Activated naive CD4-positive, alpha-beta T cell treated with anti-CD3 and anti-CD28 coated beads, Interleukin-2, amount 50 U/mL, for 24 hours (primary cell): ENCODE measurements around the gene C12orf75.
"Not testable (repeated sequence)": the region's sequence is repeated elsewhere in the genome, so short reads cannot be mapped to it uniquely, and the experiment has no call there.

ENCODE experiments used
- H3K27ac Mint-ChIP-seq: one replicate; pipeline ENCODE4 v1.8.0; 2021; ENCODE audit warnings: mild to moderate bottlenecking, mixed read lengths
- H3K27me3 Mint-ChIP-seq: one replicate; pipeline ENCODE4 v1.8.0; 2021; ENCODE audit warnings: mixed read lengths
- H3K36me3 Mint-ChIP-seq: one replicate; pipeline ENCODE4 v1.8.0; 2021; ENCODE audit warnings: mixed read lengths
- H3K4me1 Mint-ChIP-seq: one replicate; pipeline ENCODE4 v1.8.0; 2021; ENCODE audit warnings: mixed read lengths
- H3K4me3 Mint-ChIP-seq: one replicate; pipeline ENCODE4 v1.8.0; 2021; ENCODE audit warnings: mild to moderate bottlenecking, mixed read lengths
- H3K9me3 Mint-ChIP-seq: one replicate; pipeline ENCODE4 v1.8.0; 2021; ENCODE audit warnings: mixed read lengths

The C12orf75 gene

GRCh38 chr12:105301696-105302095, 28.8 kb upstream of the C12orf75 start:
- Mint-ChIP-seq H3K27ac (no peak overlapping the region), H3K9me3 (peaks cover 12% of the 10 kb centered on the region), H3K4me1 (no peaks in the 10 kb centered on the region), H3K27me3 (no peaks in the 10 kb centered on the region), H3K36me3 (peaks cover 6% of the 10 kb centered on the region), H3K4me3 (no peak overlapping the region)

- H3K4me1 Mint-ChIP-seq, H3K9me3 Mint-ChIP-seq, H3K36me3 Mint-ChIP-seq, H3K27ac Mint-ChIP-seq, H3K27me3 Mint-ChIP-seq, H3K4me3 Mint-ChIP-seq: not testable (repeated sequence)
These were observed 27.5 kb upstream of the C12orf75 start for GRCh38 chr12:105302986-105303385.

- H3K4me1 Mint-ChIP-seq, H3K27ac Mint-ChIP-seq, H3K4me3 Mint-ChIP-seq, H3K36me3 Mint-ChIP-seq, H3K27me3 Mint-ChIP-seq: not testable (repeated sequence)
- peaks cover 15% of the 10 kb centered on the region for H3K9me3 Mint-ChIP-seq
These were observed 25.9 kb upstream of the C12orf75 start for GRCh38 chr12:105304626-105305025.

- not testable (repeated sequence) for H3K27ac Mint-ChIP-seq, H3K4me1 Mint-ChIP-seq, H3K36me3 Mint-ChIP-seq, H3K27me3 Mint-ChIP-seq, H3K4me3 Mint-ChIP-seq
- peaks cover 17% of the 10 kb centered on the region for H3K9me3 Mint-ChIP-seq
These were observed 22.7 kb upstream of the C12orf75 start for GRCh38 chr12:105307601-105308314.

- H3K4me3 Mint-ChIP-seq, H3K36me3 Mint-ChIP-seq, H3K4me1 Mint-ChIP-seq, H3K27ac Mint-ChIP-seq, H3K27me3 Mint-ChIP-seq: not testable (repeated sequence)
- H3K9me3 Mint-ChIP-seq, result peaks cover 20% of the 10 kb centered on the region
These were observed 21.7 kb upstream of the C12orf75 start for GRCh38 chr12:105308839-105309238.

- H3K27me3 Mint-ChIP-seq, H3K4me1 Mint-ChIP-seq, H3K27ac Mint-ChIP-seq, H3K4me3 Mint-ChIP-seq, H3K36me3 Mint-ChIP-seq: not testable (repeated sequence)
- H3K9me3 Mint-ChIP-seq, result peaks cover 20% of the 10 kb centered on the region
These were observed 21.1 kb upstream of the C12orf75 start for GRCh38 chr12:105309384-105309783.

- H3K4me3 Mint-ChIP-seq, H3K27me3 Mint-ChIP-seq, H3K36me3 Mint-ChIP-seq, H3K27ac Mint-ChIP-seq: not testable (repeated sequence)
- H3K4me1 Mint-ChIP-seq, result peaks cover 11% of the 10 kb centered on the region
- H3K9me3 Mint-ChIP-seq, result peaks cover 20% of the 10 kb centered on the region
These were observed 19.9 kb upstream of the C12orf75 start for GRCh38 chr12:105310476-105311085.

GRCh38 chr12:105311936-105312335, 18.6 kb upstream of the C12orf75 start:
- peaks cover 19% of the 10 kb centered on the region for H3K4me1 Mint-ChIP-seq
- not testable (repeated sequence) for H3K27ac Mint-ChIP-seq, H3K27me3 Mint-ChIP-seq

GRCh38 chr12:105313755-105314154, 16.7 kb upstream of the C12orf75 start:
- H3K9me3 Mint-ChIP-seq, result peaks cover 16% of the 10 kb centered on the region
- H3K4me1 Mint-ChIP-seq, result peaks cover 19% of the 10 kb centered on the region
- not testable (repeated sequence) for H3K27ac Mint-ChIP-seq, H3K4me3 Mint-ChIP-seq, H3K27me3 Mint-ChIP-seq, H3K36me3 Mint-ChIP-seq

More at GRCh38 chr12:105311936-105312335, 18.6 kb upstream of the C12orf75 start:
- H3K4me3 Mint-ChIP-seq, H3K36me3 Mint-ChIP-seq: not testable (repeated sequence)
- H3K9me3 Mint-ChIP-seq, result peaks cover 20% of the 10 kb centered on the region

- Mint-ChIP-seq H3K4me3 (peak overlapping the region; percentile 23), H3K27ac (no peak overlapping the region), H3K36me3 (peaks cover 1% of the 10 kb centered on the region), H3K9me3 (peaks cover 9% of the 10 kb centered on the region), H3K4me1 (peaks cover 19% of the 10 kb centered on the region), H3K27me3 (peaks cover 3% of the 10 kb centered on the region)
These were observed 15.4 kb upstream of the C12orf75 start for GRCh38 chr12:105315130-105315529.

GRCh38 chr12:105315726-105316125, 14.8 kb upstream of the C12orf75 start:
- Mint-ChIP-seq H3K36me3 (peaks cover 1% of the 10 kb centered on the region), H3K9me3 (peaks cover 9% of the 10 kb centered on the region), H3K27me3 (peaks cover 3% of the 10 kb centered on the region), H3K27ac (no peak overlapping the region), H3K4me3 (no peak overlapping the region), H3K4me1 (peaks cover 19% of the 10 kb centered on the region)

- peaks cover 19% of the 10 kb centered on the region for H3K4me1 Mint-ChIP-seq
- H3K4me3 Mint-ChIP-seq, result no peak overlapping the region
- no peaks in the 10 kb centered on the region for H3K27me3 Mint-ChIP-seq
- H3K27ac Mint-ChIP-seq, result no peak overlapping the region
- H3K9me3 Mint-ChIP-seq, result peaks cover 9% of the 10 kb centered on the region
- H3K36me3 Mint-ChIP-seq, result no peaks in the 10 kb centered on the region
These were observed 13.3 kb upstream of the C12orf75 start for GRCh38 chr12:105316931-105317852.

GRCh38 chr12:105317942-105318621, 12.4 kb upstream of the C12orf75 start:
- Mint-ChIP-seq H3K27ac (no peak overlapping the region), H3K36me3 (no peaks in the 10 kb centered on the region), H3K9me3 (peaks cover under 1% of the 10 kb centered on the region), H3K27me3 (no peaks in the 10 kb centered on the region), H3K4me3 (no peak overlapping the region), H3K4me1 (peaks cover 19% of the 10 kb centered on the region)

- H3K27ac Mint-ChIP-seq, result no peak overlapping the region
- H3K4me1 Mint-ChIP-seq, result peaks cover 19% of the 10 kb centered on the region
- H3K4me3 Mint-ChIP-seq, result no peak overlapping the region
- no peaks in the 10 kb centered on the region for H3K36me3 Mint-ChIP-seq
- H3K9me3 Mint-ChIP-seq, result no peaks in the 10 kb centered on the region
- no peaks in the 10 kb centered on the region for H3K27me3 Mint-ChIP-seq
These were observed 11.6 kb upstream of the C12orf75 start for GRCh38 chr12:105318651-105319483.
